GM18508 (cell line): ENCODE data around the gene DUSP18.
"Not testable (repeated sequence)": the region's sequence is repeated elsewhere in the genome, so short reads cannot be mapped to it uniquely, and the experiment has no call there.

Source experiments
- ATAC-seq: cut with Tn5 transposase; IDR thresholded peaks from one replicate; pipeline ENCODE4 v1.9.1; 2021; ENCODE audit warnings: moderate number of reproducible peaks; ENCODE audit not compliant: insufficient read depth, unreplicated experiment

Gene DUSP18

GRCh38 chr22:30667494-30668385 lies at the start of gene DUSP18:
Gene DUSP18, minus strand, starts transcription at chr22:30667875. Its CDS starts 3,872 bp downstream, at chr22:30664003.
- ATAC-seq = peak; percentile 52

- no peak for ATAC-seq
Measured at GRCh38 chr22:30714062-30714461, 46.4 kb upstream of the DUSP18 start.

- ATAC-seq = no peak
Measured at GRCh38 chr22:30712094-30712493, 44.4 kb upstream of the DUSP18 start.

- not testable (repeated sequence) for ATAC-seq
Measured at GRCh38 chr22:30709980-30710379, 42.3 kb upstream of the DUSP18 start.

GRCh38 chr22:30705710-30706651 lies 38.3 kb upstream of the DUSP18 start:
- no peak for ATAC-seq

GRCh38 chr22:30704978-30705377 lies 37.3 kb upstream of the DUSP18 start:
- ATAC-seq = no peak

GRCh38 chr22:30702856-30703255 lies 35.2 kb upstream of the DUSP18 start:
- ATAC-seq = no peak

- ATAC-seq = no peak
Measured at GRCh38 chr22:30701872-30702271, 34.2 kb upstream of the DUSP18 start.

- ATAC-seq = no peak
Measured at GRCh38 chr22:30697975-30698374, 30.3 kb upstream of the DUSP18 start.

- ATAC-seq = no peak
Measured at GRCh38 chr22:30695871-30696655, 28.4 kb upstream of the DUSP18 start.

- no peak for ATAC-seq
Measured at GRCh38 chr22:30695351-30695851, 27.7 kb upstream of the DUSP18 start.

GRCh38 chr22:30694640-30695350 lies 27.1 kb upstream of the DUSP18 start, which contains the start of gene OSBP2:
Gene OSBP2, plus strand, starts transcription at chr22:30694874. Its CDS starts 36 bp downstream, at chr22:30694910.
- no peak for ATAC-seq

GRCh38 chr22:30694171-30694639 lies 26.5 kb upstream of the DUSP18 start:
- no peak for ATAC-seq

GRCh38 chr22:30691204-30691603 lies 23.5 kb upstream of the DUSP18 start:
- ATAC-seq = no peak

GRCh38 chr22:30689622-30690021 lies 21.9 kb upstream of the DUSP18 start:
- ATAC-seq = no peak

- ATAC-seq = no peak
Measured at GRCh38 chr22:30687358-30687757, 19.7 kb upstream of the DUSP18 start.

- no peak for ATAC-seq
Measured at GRCh38 chr22:30685178-30685577, 17.5 kb upstream of the DUSP18 start.

GRCh38 chr22:30681831-30682230 lies 14.2 kb upstream of the DUSP18 start:
- ATAC-seq = no peak
